Forelimb muscle (tissue), 1 donor: ENCODE data around the gene NDEL1. TPM values are rescaled to one million over a fixed set of nuclear protein-coding genes. Genes with fewer than 3 reads are reported as not detected.
"Not testable (repeated sequence)": the region's sequence is repeated elsewhere in the genome, so short reads cannot be mapped to it uniquely, and the experiment has no call there.

ENCODE experiments used
- DNase-seq: peaks from one replicate; pipeline ENCODE4 v3.0.0-alpha.2; 2013; ENCODE audit warnings: low read depth
- polyA plus RNA-seq: library from polyadenylated mRNA; unstranded; fragments of 120-200 nt; gene quantifications from one replicate; pipeline ENCODE4 v1.2.1, GENCODE V29; 2013; ENCODE audit not compliant: insufficient read length

Gene NDEL1, protein sequence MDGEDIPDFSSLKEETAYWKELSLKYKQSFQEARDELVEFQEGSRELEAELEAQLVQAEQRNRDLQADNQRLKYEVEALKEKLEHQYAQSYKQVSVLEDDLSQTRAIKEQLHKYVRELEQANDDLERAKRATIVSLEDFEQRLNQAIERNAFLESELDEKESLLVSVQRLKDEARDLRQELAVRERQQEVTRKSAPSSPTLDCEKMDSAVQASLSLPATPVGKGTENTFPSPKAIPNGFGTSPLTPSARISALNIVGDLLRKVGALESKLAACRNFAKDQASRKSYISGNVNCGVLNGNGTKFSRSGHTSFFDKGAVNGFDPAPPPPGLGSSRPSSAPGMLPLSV
- polyA plus RNA-seq, result 46.5 TPM

- DNase-seq, result peak; percentile 86
These were observed at the start of gene NDEL1 for GRCh38 chr17:8435245-8436168. Gene NDEL1 (plus strand): TSS chr17:8435884. CDS start chr17:8444272, 8,388 bp downstream.

DNA sequence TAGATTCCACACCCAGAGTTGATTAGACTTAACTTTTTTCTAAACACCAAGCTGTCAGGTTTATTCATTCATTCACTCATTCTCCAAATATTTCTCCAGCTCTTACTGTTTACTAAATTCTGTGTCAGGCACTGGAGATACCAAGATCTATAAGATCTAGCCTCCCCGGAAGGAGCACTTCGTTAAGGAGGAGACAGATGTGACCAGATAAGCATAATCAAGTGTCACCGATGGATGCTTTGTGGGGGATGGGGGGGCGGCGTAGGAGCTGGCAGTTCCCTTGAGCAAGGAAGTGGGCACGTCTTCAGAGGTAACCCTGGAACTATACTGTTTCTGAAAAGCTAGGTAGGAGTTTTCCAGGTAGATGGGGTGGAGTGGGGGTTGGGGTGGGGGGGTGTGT, 48.8 kb upstream of the NDEL1 start:
- no peak for DNase-seq

GRCh38 chr17:8387914-8388651, 47.6 kb upstream of the NDEL1 start:
- DNase-seq, result no peak

DNA sequence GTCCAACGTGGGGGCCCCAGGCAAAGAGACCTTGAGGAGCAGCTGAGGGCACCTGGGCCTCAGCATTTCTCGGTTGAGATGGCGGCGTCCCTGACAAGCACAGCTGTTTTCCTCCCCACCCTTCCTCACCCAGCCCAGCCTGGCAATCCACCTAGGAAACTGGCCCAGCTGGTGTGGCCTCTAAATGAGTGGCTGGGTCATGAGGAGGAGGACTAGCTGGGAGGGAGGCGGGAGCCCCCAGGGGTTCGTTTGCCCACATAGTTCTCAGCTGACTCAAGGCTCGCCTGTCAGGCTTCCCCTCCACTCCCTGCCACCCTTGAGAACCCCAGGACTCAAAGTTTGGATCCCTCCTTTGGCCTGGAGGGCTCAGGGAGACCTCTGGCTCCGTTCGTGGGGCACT, 44.0 kb upstream of the NDEL1 start:
- DNase-seq, result no peak

- no peak for DNase-seq
These were observed 43.4 kb upstream of the NDEL1 start for GRCh38 chr17:8392274-8392673.

- DNase-seq, result no peak
These were observed 42.8 kb upstream of the NDEL1 start for GRCh38 chr17:8392674-8393469.

GRCh38 chr17:8393470-8394231, 42.0 kb upstream of the NDEL1 start:
- DNase-seq, result no peak

- DNase-seq, result not testable (repeated sequence)
These were observed 41.2 kb upstream of the NDEL1 start for GRCh38 chr17:8394497-8394896.

DNA sequence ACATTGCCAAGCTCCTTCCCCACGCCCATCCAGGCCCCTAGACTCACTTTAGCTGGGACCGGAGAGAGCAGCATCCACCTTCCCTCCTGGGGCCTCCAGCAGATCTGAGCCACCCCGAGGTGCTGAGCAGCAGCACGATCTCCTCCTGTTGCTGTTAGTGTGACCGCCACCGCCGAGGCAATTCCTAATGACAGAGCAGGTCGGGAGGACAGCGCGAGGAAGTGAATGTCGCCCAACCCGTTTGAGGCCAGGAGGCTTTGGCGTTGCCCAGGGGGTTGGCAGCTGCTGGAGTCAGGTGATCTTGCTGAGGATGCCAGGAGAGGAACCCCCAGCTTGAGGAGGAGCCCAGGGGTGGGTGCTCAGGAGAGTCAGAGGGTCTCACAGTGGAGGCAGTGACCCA, 38.0 kb upstream of the NDEL1 start, which contains the start of gene RNF222:
Gene RNF222, minus strand, starts transcription at position 192 of the 400 bp plus-strand sequence. CDS start 4,366 bp downstream, outside the sequence.
- no peak for DNase-seq

- DNase-seq, result no peak
These were observed 36.7 kb upstream of the NDEL1 start for GRCh38 chr17:8398980-8399379.

GRCh38 chr17:8401107-8401506, 34.6 kb upstream of the NDEL1 start:
- DNase-seq, result no peak

DNA sequence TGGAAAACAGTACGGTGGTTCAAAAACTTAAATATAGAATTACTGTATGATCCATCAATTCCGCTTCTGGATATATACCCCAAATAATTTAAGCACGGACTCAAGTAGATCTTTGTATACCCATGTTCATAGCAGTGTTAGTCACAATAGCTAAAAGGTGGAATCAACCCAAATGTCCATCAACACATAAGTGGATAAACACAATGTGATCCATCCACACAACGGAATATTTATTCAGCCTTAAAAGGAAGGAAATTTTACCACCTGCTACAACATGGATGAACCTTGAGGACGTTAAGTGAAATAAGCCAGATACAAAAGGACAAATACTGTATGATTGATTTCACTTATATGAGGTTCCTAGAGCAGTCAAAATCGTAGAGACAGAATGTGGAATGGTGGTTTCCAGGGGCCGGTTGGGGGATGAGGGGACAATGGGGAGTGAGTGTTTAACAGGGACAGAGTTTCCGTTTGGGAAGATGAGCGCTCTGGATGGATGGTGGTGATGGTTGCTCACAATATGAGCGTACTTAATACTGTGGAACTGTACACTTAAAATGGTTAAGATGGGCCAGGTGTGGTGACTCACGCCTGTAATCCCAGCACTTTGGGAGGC, 32.7 kb upstream of the NDEL1 start:
- DNase-seq, result no peak

GRCh38 chr17:8405499-8406016, 30.1 kb upstream of the NDEL1 start:
- DNase-seq, result no peak

DNA sequence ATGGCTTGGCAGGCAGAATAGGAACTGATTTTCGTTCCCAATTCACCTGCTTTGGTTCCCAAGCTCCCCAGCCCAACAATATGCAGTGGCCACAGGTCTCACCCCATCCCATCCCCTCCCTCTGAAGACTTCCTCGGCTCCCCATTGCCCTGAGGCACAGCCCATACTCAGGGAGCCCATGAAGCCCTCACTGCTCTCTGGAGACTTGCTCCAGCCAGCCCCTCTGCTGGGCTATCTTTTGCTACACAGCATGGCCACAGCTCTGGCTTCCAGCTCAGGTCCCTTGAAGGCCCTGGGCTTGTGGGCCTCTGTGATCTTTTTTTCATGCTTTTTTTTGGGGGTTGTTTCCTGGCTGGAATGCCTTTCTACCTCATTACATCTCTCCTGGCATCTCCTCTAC, 29.5 kb upstream of the NDEL1 start:
- DNase-seq, result no peak

- DNase-seq, result no peak
These were observed 27.3 kb upstream of the NDEL1 start for GRCh38 chr17:8408371-8408770.

DNA sequence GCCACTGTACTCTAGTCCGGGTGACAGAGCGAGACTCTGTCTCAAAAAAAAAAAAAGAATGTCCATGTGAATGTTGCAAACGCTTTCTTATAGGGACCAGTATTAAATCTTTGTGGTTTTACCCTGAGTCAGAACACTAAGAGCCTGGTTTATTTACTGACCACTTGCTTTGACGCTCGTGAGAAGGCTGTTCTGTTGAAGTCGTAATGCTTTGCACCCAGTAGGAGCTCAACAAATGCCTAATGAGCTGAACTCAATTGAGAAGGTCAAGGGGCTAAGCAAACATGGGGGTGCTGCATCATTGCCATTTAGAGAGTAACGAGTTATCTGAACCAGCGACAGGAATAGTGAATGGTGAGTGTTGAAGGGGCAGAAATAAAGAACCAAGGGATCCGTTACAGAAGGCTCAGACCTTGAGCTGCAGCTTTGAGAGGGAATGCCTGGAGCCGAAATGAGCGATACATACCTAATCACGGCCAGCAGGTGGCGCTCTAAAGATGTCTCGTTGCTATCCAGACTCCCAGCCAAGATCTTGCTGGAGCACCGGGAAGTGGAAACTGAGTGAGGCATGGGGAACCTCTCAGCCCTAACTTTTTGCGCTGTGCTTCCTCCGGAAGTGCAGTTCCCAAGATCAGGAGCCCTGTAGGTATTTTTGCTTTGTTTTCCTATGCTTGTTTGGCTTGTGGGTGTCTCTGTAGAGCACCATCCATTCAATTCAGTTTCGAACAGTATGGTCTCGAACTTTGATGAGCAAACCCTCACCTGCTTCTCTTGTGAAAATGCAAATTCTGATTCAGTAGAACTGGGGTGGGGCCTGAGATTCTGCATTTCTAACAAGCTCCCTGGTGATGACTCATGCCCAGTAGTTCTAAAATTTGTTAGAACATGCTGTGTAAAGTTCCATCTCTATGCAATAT, 25.5 kb upstream of the NDEL1 start:
- DNase-seq, result peak; percentile 83

DNA sequence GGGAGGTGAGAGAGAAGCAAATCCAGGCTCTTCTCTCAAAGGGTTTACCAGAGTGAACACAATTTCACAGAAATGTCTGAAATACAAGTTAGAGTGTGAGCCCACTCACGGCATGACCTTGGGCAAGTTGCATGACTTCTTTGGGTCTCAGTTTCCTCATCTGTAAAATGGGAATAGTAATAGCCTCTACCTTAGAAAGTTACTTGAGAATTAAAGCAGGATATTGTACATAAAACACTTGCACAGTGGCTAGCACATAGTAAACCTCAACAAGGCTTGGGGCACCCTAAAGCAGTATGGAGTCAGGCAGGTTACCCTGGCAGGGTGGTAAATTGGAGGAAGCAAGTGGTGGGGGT, 24.8 kb upstream of the NDEL1 start:
- no peak for DNase-seq

GRCh38 chr17:8412089-8412488, 23.6 kb upstream of the NDEL1 start:
- no peak for DNase-seq

- no peak for DNase-seq
These were observed 22.4 kb upstream of the NDEL1 start for GRCh38 chr17:8413328-8413727.
